Measurements from ENCODE around the gene TBCCD1.

DNA sequence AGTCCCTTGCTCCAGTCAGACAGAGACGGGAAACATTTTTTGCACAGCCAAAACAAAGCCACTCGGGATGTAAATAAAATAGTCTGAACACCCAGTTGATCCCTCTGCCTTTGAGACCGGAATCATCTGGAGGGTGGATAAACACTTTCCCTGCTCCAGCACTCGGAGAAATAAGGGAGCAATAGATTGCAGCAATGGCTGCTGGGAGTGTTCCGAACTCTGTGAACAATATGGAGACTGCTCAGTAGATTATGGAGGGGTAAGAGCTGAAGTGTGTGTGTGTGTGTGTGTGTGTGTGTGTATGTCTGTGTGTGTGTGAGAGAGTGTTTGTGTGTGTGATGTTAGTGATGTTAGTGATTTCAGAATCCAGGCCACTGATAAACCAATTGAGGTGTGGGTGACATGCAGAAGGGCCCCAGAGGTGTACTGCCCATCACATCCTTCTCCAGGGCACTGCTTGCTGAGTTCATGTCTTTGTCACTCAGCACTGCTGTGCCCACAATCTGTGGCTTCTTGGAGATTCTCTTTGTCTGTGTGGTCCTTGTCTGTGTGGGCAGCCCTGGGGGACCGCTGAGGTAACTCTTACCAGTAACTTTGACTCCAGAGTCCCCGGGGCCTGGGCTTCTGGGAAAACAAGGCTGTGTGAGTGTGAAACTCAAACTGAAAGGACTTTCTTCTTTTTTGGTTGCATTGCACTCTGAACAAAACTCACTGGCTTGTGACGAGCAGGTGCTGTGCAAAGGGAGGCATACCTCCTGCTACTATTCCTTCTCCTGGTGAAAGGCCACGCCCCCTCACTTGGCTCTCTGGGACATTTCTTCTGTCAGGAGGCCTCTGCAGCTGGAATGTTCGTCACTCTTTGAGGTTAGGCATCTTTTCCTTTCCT lies 45.9 kb downstream of the TBCCD1 start:
- TF ChIP-seq, protein P1, sequence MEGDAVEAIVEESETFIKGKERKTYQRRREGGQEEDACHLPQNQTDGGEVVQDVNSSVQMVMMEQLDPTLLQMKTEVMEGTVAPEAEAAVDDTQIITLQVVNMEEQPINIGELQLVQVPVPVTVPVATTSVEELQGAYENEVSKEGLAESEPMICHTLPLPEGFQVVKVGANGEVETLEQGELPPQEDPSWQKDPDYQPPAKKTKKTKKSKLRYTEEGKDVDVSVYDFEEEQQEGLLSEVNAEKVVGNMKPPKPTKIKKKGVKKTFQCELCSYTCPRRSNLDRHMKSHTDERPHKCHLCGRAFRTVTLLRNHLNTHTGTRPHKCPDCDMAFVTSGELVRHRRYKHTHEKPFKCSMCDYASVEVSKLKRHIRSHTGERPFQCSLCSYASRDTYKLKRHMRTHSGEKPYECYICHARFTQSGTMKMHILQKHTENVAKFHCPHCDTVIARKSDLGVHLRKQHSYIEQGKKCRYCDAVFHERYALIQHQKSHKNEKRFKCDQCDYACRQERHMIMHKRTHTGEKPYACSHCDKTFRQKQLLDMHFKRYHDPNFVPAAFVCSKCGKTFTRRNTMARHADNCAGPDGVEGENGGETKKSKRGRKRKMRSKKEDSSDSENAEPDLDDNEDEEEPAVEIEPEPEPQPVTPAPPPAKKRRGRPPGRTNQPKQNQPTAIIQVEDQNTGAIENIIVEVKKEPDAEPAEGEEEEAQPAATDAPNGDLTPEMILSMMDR (conservative IDR thresholded peaks at IDR 0.05), result no peak
- no peak for TF ChIP-seq EZH2 (IDR thresholded peaks at IDR 0.05; ENCODE audit: low read depth)
